COLO668 (cell line): Measurements from ENCODE around the gene MCM7.

Experiments used
- DNase-seq: peaks from one replicate; lab custom pipeline; 2025; ENCODE audit not compliant: unreplicated experiment; lab: John Stamatoyannopoulos, UW

MCM7 gene

DNA sequence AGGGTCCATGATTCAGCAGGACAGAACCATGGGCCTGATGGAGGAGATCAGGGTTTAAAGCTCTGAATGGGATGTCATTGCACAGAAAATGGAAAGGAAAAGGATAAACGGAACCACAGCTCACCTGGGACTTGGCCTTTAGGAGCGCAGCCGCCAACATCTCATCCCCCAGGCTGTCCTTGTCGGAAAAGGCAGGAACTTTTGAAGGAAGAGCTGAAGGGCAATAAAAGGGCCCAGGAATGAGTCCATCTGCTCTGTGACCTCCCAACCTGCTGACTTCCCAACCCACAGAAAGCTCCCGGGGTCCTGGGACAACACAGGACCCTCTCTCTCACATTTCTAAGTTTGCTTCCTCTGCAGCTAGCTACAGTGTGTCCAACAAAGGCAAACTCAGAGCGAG, 25.8 kb downstream of the MCM7 start:
- DNase-seq, result no peak

DNA sequence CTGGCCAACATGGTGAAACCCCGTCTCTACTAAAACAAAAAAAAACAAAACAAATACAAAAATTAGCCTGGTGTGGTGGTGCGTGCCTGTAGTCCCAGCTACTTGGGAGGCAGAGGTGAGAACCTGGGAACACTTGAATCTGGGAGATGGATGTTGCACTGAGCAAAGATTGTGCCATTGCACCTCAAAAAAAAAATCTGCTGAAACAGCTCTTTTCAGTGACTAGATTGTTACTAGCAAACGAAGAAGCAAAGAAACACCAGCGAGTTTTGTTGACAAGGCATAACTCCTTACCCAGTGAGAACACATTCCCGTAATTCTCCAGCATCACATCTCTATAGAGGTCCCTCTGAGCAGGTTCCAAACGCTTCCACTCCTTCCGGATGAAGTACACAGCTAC, 26.4 kb downstream of the MCM7 start:
- no peak for DNase-seq

DNA sequence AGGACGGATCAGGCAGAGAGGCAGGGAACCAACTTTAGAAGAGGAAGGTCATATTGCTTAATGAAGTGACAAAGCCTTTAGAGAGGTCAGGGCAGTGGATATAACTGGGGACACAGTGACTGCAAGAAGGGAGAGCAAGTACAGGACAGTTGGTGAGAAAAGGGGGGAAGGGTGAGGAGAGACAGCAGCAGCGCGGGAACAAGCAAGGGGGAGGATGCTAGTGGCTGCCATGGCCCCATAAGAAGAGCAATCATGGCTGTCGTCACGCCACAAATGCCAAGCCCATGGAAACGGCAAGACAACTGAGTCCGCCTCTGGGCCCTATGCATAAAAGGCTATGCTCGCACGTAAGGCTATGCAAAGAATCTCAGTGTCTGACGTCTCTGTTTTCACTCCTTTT, 28.7 kb downstream of the MCM7 start:
- no peak for DNase-seq

DNA sequence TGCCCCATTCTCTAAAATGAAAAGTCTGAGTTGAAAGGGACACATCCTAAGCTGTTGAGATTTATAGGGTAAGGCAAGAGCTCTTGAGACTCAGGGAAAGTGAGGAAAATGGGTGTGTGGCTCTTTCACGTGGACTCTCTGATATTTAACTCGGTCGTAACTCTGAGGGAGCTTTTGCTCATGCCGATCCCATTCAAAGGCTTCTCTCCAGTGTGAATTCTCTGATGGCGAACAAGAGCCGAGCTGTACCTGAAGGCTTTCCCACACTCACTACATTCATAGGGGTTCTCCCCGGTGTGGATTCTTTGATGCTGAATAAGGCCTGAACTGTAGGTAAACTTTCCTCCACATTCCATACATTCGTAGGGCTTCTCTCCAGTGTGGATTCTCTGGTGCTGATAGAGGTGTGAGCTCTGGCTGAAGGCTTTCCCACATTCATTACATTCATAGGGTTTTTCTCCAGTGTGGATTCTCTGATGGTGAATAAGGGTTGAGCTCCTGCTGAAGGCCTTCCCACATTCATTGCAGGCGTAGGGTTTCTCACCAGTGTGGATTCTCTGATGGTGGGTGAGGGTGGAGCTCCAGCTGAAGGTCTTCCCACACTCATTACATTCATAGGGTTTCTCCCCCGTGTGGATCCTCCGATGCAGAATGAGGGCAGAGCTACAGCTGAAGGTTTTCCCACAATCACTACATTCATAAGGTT, 30.0 kb downstream of the MCM7 start:
- DNase-seq, result no peak

- no peak for DNase-seq
These were observed 31.2 kb downstream of the MCM7 start for GRCh38 chr7:100069991-100070390.

DNA sequence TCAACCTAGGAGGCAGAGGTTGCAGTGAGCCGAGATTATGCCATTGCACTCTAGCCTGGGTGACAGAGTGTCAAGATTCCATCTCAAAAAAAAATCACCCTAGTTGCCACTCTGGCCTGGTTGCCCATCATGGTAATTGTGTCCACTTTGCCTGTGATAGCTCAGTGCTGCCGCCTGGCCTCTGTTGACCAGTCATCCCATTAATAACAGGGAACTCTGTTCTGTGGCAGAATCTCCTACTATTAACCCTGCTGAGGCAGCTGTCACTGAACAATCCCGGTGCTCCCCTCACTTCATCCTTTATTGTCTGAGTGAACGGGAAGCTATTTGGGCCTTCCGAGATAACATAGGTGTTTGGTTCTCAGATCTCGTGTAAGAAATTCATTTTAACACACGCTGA, 34.2 kb downstream of the MCM7 start:
- DNase-seq, result no peak

GRCh38 chr7:100065452-100066186, 35.6 kb downstream of the MCM7 start:
- no peak for DNase-seq

GRCh38 chr7:100064162-100064561, 37.0 kb downstream of the MCM7 start:
- DNase-seq, result no peak

DNA sequence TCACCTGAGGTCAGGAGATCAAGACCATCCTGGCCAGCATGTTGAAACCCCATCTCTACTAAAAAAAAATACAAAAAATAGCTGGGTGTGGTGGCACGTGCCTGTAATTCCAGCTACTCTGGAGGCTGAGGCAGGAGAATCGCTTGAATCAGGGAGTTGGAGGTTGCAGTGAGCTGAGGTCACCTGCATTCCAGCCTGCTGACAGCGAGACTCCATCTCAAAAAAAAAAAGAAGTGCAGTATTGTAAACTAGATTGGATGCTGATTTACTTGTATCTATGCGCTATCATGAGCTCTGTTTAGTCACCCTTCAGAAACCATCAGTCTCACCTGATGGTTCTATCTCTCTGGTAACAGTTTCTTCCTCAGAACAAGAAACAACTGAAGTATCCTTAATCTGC, 37.8 kb downstream of the MCM7 start:
- no peak for DNase-seq

DNA sequence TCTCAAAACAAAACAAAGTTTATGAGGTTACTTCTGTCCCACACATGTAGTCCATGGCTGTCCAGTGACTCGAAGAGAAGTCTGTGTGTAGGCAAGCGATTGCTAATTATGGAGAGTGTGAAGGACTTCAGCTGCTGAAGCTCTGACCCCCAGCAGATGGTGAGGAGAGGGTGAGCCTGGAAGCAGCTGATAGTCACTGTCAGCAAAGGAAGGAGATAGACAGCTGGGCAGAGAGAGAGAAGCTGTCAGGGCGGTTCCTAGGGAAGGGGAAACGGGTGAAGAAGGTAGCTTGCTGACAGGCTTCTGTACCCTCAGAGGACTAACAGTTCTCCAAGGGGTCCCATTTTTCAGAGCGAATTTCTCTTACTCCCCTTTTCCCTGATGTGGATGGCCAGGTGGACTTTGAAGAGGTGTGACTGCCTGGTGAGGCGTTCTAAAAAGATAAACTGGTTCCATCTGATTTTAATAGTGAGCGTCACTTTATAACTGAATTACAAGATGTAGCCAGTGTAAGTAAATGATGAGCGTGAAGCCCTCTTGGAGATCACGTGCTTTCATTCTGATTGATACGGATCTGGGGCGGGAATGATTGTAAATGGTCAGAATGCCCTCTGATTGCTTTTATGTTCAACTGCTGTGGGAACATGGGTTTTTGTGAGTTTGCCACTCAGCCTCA, 39.5 kb downstream of the MCM7 start:
- DNase-seq, result no peak

- DNase-seq, result no peak
These were observed 41.9 kb downstream of the MCM7 start for GRCh38 chr7:100059251-100059739.

GRCh38 chr7:100057006-100057405, 44.2 kb downstream of the MCM7 start:
- DNase-seq, result no peak

- peak; percentile 70 for DNase-seq
These were observed 48.0 kb downstream of the MCM7 start for GRCh38 chr7:100053215-100053614.

DNA sequence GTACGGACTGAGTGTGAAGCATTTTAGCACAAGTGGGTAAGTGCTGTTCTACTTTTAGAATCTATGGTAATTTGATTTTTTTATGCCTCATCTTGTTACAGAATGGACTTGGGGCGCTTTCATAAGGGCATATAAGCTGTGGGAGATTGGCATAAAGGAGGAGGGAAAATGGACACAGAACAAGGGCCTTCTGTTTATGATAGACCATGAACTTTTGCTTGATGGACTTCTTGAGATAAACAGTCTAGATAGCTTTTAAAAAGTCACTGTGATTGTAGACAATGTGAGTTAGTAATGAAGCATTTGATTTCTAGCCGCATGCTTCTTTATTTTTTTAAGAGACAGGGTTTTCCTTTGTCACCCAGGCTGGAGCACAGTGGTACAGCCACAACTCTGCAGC, 49.6 kb downstream of the MCM7 start:
- no peak for DNase-seq

DNA sequence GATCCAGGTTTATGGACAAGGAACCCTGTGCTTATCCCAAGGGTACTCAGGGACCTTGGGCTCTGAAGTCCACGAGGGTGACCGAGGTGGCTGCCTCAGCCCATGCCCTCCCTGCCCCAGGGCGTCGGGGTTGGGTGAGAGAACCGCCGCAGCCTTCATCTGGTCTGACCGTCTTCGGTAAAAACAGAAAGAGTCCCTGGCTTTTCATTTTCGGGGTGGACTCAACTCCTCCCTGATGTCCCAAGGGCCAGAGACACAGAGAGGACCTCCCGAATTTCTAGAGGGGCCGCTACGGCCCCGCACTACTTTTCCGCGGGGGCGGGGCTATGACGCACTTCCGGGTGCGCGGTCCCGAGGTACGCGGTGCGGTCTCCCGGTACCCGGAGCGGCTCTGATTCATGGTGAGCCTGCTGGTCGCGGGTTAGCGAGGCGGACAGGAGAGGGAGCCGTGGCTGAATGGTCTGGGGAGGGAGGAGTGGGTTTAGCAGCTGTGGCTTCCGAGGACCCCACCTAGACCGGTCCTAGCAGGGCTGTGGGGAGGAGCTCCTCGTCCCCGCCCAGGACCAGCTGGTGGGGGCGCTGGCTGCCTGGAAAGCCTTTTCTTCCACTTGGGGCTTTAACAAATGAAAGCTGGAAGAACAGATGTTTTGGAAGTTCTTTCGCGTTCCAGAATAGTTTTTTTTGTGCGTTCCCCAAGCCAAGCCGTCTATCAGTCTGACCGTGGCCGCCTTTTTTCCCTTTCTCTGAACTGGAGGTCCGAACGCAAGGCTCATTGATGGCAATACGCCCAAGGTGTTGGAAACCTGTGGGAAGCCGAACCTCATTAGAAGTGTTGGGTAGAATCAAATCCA, 51.5 kb downstream of the MCM7 start, which contains the start of gene ZSCAN21:
TSS of gene ZSCAN21 (plus strand) at position 334 of the 851 bp plus-strand sequence. CDS start 7,233 bp downstream, outside the sequence.
- DNase-seq, result peak; percentile 85

DNA sequence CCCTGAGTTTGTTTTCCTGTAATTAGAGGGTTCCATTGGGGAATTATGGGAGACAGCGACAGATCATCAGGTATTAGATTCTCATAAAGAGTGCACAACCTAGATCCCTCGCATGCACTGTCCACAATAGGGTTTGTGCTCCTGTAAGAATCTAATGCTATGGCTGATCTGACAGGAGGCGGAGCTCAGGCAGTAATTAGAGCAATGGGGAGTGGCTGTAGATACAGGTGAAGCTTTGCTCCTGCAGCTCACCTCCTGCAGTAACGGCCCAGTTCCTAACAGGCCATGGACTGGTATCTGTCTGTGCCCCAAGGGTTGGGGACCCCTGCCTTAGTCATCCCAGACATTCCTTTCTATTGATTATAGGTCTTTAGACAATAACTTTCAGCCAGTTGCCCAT, 52.5 kb downstream of the MCM7 start:
- no peak for DNase-seq

GRCh38 chr7:100044718-100045117, 56.5 kb downstream of the MCM7 start:
- DNase-seq, result peak; percentile 40
